ENCODE measurements around the gene TNPO2.
"Not testable (repeated sequence)": the region's sequence is repeated elsewhere in the genome, so short reads cannot be mapped to it uniquely, and the experiment has no call there.

The TNPO2 gene

DNA sequence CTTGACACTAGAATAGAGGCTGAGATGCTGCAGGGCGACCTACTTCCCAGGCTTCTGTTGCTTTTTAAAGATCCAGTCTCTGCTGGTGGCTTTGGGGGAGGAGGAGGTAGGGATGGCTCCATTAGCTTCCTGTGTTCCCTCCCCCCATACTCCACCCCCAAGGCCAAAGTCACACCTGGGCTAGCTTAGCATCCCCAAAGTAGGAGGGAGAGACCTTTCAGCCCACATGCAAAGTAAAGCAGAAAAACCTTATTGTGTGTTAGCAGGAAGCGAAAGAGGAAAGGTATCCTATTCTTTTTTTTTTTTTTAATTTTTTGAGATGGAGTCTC lies 3.2 kb upstream of the TNPO2 start:
- H3K9me3 Mint-ChIP-seq: no peaks in the 10 kb centered on the region
- no peak overlapping the region for H3K4me3 Mint-ChIP-seq
- peaks cover 45% of the 10 kb centered on the region for H3K4me1 Mint-ChIP-seq (ENCODE audit: low read depth)
- H3K27me3 Mint-ChIP-seq: no peaks in the 10 kb centered on the region
- peaks cover 54% of the 10 kb centered on the region for H3K36me3 Mint-ChIP-seq (ENCODE audit: low read depth)
- H3K27ac Mint-ChIP-seq: peak overlapping the region; percentile 32
- intact Hi-C loops (cut with micrococcal nuclease): no loop called here

DNA sequence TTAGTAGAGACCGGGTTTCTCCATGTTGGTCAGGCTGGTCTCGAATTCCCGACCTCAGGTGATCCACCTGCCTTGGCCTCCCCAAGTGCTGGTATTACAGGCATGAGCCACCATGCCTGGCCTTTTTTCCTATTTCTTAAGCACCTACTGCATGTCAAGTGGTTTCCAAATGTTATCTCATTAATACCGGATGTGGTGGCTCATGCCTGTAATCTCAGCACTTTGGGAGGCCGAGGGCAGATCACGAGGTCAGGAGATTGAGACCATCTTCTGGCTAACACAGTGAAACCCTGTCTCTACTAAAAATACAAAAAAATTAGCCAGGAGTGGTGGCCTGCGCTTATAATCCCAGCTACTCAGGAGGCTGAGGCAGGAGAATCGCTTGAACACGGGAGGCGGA lies 1.9 kb upstream of the TNPO2 start:
- H3K27me3 Mint-ChIP-seq; H3K4me3 Mint-ChIP-seq; intact Hi-C loops (cut with micrococcal nuclease); H3K9me3 Mint-ChIP-seq; H3K27ac Mint-ChIP-seq: not testable (repeated sequence)
- Mint-ChIP-seq H3K36me3 (ENCODE audit: low read depth) (peaks cover 51% of the 10 kb centered on the region), H3K4me1 (ENCODE audit: low read depth) (peaks cover 45% of the 10 kb centered on the region)

DNA sequence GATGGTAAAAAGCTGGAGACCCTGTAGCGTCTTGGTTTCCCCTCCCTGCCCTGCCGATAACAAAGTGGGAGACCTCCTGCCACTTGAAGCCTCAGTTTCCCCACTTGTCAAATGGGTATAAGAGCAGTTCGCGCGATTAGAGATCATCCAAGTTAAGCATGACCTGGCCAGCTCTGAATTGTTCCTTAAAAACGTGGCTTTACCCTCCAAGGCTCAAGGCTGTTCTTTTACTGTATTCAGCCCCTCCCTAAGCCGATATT lies 421 bp downstream of the TNPO2 start:
- peak overlapping the region; percentile 83 for H3K27ac Mint-ChIP-seq
- peaks cover 50% of the 10 kb centered on the region for H3K4me1 Mint-ChIP-seq (ENCODE audit: low read depth)
- no peaks in the 10 kb centered on the region for H3K27me3 Mint-ChIP-seq
- peaks cover 42% of the 10 kb centered on the region for H3K36me3 Mint-ChIP-seq (ENCODE audit: low read depth)
- peak overlapping the region; percentile 90 for H3K4me3 Mint-ChIP-seq
- H3K9me3 Mint-ChIP-seq: no peaks in the 10 kb centered on the region
- intact Hi-C loops (cut with micrococcal nuclease): no loop called here

DNA sequence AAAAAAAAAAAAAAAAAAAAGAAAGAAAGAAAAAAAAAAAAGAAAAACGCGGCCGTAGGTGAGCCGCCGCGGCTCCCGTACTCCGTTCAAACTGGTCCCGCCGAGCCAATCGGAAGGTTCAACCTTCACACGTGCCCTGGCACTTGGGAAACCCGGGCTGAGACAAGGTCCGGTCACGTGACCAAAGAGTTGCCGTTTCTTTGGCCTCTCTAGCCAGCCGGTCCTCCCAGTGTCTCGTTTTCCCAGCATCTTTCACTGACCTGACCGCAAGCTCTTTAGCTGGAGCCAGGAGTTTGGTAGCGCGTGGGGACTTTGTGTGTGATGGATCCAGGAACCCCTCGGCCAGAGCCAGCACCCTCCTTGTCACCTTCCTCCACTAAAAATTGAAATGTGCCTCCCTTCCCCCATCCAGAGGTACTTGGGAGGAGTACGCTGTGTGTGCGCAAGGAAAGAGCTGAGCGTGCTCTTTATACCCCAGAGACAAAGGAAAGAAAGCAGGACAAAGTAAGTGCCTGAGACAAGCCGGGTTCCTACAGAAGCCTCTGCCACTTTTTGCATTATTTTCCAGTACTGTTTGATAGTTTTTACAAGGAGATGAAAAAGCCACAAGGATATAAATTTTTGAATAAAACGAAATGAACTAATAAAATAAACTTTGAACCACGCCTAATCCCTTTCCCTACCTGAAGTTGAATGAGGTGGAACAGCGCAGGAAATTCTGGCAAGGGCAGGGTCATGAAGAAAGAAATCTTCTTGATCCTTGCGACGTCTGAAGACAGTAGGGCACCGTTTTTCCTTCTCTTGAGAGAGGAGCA lies 959 bp downstream of the TNPO2 start:
- Mint-ChIP-seq H3K36me3 (ENCODE audit: low read depth) (peaks cover 40% of the 10 kb centered on the region), H3K4me1 (ENCODE audit: low read depth) (peaks cover 50% of the 10 kb centered on the region), H3K9me3 (no peaks in the 10 kb centered on the region), H3K4me3 (peak overlapping the region; percentile 90), H3K27ac (peak overlapping the region; percentile 83), H3K27me3 (no peaks in the 10 kb centered on the region)
- intact Hi-C loops (cut with micrococcal nuclease): loop anchor here (1.0 kb wide), 1 partner anchor 12 kb away; the partner anchor contains the start of gene TRIR

DNA sequence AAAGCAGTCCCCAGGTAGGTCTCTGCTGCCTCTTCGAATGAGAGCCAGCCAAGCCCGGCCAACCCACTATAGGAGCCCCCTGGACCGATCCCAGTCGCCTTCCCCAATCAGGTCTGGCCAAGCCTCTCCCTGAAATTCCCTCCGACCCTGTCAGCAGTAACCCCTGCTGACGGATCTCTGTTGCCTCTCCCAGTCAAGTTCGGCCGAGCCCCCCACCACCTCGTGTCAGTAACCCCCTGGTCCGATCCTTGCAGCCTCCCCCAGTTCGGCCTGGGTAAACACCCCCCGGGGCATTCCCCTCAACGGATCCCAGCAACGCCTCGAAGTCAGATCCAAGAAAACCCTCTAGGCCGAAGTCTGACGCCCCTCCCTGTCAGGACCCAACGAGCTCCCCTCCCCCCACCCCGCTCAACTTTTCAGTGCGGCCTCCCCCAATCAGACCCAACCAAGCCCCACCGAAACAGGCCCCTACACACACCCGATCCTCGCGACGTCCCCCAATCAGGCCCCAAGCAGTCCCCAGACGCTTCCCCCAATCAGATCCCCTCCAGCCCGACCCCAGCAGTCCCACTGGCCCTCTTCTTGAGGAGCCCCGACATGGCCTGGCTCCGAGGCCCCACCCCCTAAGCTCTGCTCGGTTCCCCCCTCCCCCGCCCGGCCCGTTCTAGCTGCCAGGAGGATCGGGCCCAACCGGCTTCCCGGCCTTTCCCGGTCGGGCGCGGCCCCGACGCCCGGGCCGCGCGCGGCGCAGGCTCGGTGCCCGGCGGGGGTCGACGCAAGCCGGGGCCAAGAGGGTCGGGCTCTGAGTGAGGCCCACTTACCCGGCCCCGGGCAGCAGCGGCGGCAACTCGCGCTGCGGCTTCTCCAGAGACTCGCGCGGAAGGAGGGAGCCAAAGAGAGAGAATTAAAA lies 1.8 kb downstream of the TNPO2 start:
- peak overlapping the region; percentile 83 for H3K27ac Mint-ChIP-seq
- intact Hi-C loops (cut with micrococcal nuclease): loop anchor here (1.0 kb wide), 1 partner anchor 12 kb away; the partner anchor contains the start of gene TRIR
- peaks cover 45% of the 10 kb centered on the region for H3K36me3 Mint-ChIP-seq (ENCODE audit: low read depth)
- H3K27me3 Mint-ChIP-seq: no peaks in the 10 kb centered on the region
- H3K9me3 Mint-ChIP-seq: no peaks in the 10 kb centered on the region
- peak overlapping the region; percentile 95 for H3K4me3 Mint-ChIP-seq
- H3K4me1 Mint-ChIP-seq (ENCODE audit: low read depth): peaks cover 50% of the 10 kb centered on the region

DNA sequence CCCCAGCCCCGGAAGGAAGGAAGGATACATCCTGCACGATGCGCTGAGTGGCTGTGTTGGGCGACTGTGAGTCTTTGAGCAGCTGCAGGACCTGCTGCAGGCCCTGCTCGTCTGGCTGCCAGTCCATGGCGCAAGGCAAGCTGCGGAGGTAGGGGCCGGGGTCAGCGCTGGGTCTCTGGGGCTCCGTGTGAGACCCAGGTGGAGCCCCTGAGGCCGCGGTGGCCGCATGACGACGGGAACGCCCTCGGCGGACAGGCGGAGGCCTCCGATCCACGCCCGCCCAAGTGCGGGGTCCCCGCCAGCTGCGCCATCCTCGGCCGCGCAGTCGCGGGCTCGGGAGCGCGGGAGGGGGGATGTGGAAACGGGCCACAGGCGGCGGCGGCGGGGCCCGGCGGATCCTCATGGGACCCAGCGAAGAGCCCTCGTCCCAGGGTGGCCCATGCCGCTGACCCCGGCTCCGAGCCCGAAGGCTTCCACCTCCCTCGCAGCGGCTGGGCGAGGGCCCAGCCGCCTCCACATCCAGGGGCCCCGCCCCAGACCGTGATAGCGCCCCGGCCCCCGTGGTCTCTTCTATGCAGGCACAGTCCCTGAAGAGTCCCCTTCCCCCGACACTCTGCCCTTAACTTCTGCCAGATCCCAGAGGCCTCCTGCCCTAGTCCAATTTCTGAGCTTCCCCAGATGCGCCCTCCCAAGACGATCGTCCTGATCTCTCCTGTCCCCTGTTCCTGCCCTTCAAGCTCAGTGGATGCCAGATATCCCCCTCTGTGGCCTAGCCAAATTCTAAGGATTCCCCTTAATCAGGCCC lies 2.7 kb downstream of the TNPO2 start:
- intact Hi-C loops (cut with micrococcal nuclease): no loop called here
- H3K4me3 Mint-ChIP-seq: peak overlapping the region; percentile 95
- peaks cover 50% of the 10 kb centered on the region for H3K4me1 Mint-ChIP-seq (ENCODE audit: low read depth)
- H3K27ac Mint-ChIP-seq: peak overlapping the region; percentile 83
- no peaks in the 10 kb centered on the region for H3K27me3 Mint-ChIP-seq
- peaks cover 47% of the 10 kb centered on the region for H3K36me3 Mint-ChIP-seq (ENCODE audit: low read depth)
- H3K9me3 Mint-ChIP-seq: no peaks in the 10 kb centered on the region

DNA sequence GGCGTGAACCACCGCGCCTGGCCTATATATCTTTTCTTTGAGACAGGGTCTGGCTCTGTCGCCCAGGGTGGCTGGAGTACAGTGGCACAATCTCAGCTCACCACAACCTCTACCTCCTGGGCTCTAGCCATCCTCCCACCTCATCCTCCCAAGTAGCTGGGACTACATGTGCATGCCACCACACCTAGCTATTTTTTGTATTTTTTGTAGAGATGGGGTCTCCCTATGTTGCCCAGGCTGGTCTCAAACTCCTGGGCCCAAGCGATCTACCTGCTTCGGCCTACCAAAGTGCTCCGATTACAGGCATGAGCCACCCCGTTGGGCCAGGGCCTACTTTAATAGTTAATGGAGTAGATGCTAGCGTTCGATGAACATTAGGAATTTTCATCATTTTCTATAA lies 3.4 kb downstream of the TNPO2 start:
- intact Hi-C loops (cut with micrococcal nuclease): no loop called here
- peaks cover 50% of the 10 kb centered on the region for H3K4me1 Mint-ChIP-seq (ENCODE audit: low read depth)
- H3K9me3 Mint-ChIP-seq: no peaks in the 10 kb centered on the region
- no peaks in the 10 kb centered on the region for H3K27me3 Mint-ChIP-seq
- H3K36me3 Mint-ChIP-seq (ENCODE audit: low read depth): peaks cover 54% of the 10 kb centered on the region
- peak overlapping the region; percentile 83 for H3K27ac Mint-ChIP-seq
- H3K4me3 Mint-ChIP-seq: no peak overlapping the region

DNA sequence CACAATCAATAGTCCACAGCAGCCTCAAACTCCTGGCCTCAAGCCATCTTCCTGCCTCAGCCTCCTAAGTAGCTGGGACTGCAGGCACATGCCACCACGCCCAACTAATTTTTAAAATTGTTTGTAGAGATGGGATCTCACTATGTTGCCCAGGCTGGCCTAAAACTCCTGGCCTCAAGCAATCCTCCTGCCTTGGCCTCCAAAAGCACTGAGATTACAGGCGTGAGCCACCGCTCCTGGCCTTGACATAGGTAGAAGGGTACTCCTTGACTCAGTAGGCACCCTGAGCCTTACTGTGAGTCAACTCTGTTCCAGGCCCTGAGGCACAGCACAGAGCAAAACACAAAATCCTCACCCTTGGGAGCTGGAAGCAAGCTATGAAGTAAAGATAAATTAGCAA lies 7.8 kb downstream of the TNPO2 start:
- intact Hi-C loops (cut with micrococcal nuclease): no loop called here
- Mint-ChIP-seq H3K9me3 (no peaks in the 10 kb centered on the region), H3K27me3 (no peaks in the 10 kb centered on the region), H3K4me1 (ENCODE audit: low read depth) (peaks cover 18% of the 10 kb centered on the region), H3K27ac (no peak overlapping the region), H3K36me3 (ENCODE audit: low read depth) (peaks cover 86% of the 10 kb centered on the region), H3K4me3 (no peak overlapping the region)

DNA sequence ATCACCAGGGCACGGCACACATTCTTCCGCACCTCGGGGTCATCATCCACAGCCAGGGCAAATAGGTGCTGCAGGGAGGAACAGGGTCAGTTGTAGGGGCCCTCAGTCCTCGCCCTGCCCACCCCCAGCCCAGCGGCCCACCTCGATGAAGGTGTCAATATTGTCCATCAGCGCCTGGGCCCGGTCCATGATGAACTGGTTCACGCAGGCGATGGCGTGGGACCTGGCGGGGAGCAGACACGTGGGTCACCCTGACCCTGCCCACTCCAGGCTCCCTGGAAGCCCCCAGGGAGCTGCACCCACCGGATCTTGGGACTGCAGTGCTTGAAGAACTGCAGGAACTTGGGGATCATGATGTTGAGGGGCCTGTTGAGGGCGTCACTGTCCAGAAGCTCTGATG lies 8.6 kb downstream of the TNPO2 start:
- intact Hi-C loops (cut with micrococcal nuclease): no loop called here
- H3K4me3 Mint-ChIP-seq: no peak overlapping the region
- H3K9me3 Mint-ChIP-seq: no peaks in the 10 kb centered on the region
- H3K27me3 Mint-ChIP-seq: no peaks in the 10 kb centered on the region
- H3K36me3 Mint-ChIP-seq (ENCODE audit: low read depth): peaks cover 88% of the 10 kb centered on the region
- no peak overlapping the region for H3K27ac Mint-ChIP-seq
- peaks cover 12% of the 10 kb centered on the region for H3K4me1 Mint-ChIP-seq (ENCODE audit: low read depth)

DNA sequence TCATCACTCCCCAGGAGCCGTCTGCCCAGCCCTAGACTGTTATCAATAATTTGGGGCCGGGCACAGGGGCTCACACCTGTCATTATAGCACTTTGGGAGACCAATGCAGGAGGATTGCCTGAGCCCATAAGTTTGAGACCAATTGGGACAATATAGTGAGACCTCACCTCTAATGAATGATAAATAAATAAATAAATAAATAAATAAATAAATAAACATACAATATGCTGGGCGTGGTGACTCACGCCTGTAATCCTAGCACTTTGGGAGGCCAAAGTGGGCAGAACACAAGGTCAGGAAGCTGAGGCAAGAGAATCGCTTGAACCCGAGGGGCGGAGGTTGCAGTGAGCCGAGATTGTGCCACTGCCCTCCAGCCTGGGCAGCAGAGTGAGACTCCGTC lies 10.4 kb downstream of the TNPO2 start:
- H3K36me3 Mint-ChIP-seq (ENCODE audit: low read depth): peaks cover 95% of the 10 kb centered on the region
- H3K4me3 Mint-ChIP-seq; H3K27ac Mint-ChIP-seq; intact Hi-C loops (cut with micrococcal nuclease); H3K27me3 Mint-ChIP-seq; H3K4me1 Mint-ChIP-seq (ENCODE audit: low read depth); H3K9me3 Mint-ChIP-seq: not testable (repeated sequence)

DNA sequence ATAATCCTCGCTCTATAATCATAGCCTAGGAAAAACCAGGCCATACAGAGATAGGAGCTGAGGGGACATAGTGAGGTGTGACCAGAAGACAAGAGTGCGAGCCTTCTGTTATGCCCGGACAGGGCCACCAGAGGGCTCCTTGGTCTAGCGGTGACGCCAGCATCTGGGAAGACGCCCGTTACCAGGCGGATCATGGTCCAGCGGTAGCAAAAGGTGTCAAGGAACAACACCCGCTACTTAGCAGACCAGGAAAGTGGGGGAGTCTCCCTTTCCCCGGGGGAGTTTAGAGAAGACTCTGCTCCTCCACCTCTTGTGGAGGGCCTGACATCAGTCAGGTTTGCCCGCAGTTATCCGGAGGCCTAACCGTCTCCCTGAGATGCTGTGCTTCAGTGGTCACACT lies 11.7 kb downstream of the TNPO2 start:
- H3K4me3 Mint-ChIP-seq; H3K27me3 Mint-ChIP-seq; H3K4me1 Mint-ChIP-seq (ENCODE audit: low read depth); H3K9me3 Mint-ChIP-seq; intact Hi-C loops (cut with micrococcal nuclease); H3K27ac Mint-ChIP-seq: not testable (repeated sequence)
- H3K36me3 Mint-ChIP-seq (ENCODE audit: low read depth): peaks cover 98% of the 10 kb centered on the region

DNA sequence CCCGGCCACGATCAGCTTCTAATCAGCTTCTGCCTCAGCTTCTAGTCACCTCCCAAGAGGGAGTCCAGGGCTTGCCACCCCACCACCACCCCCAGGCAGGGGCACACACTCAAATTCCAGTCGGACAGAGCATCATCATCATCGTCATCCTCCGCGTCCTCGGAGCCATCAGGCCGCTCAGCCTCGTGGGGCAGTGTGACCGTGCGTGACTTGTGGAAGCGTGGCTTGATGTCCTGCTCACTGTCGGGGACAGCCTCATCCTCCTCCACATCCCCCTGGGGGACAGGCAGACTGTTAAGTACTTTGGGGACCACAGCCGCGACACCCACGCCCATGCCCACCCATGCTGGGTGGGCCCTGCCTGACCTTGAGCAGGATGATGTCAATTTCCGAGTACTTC lies 12.5 kb downstream of the TNPO2 start:
- Mint-ChIP-seq H3K36me3 (ENCODE audit: low read depth) (peaks cover 98% of the 10 kb centered on the region), H3K4me1 (ENCODE audit: low read depth) (no peaks in the 10 kb centered on the region)
- intact Hi-C loops (cut with micrococcal nuclease): no loop called here

DNA sequence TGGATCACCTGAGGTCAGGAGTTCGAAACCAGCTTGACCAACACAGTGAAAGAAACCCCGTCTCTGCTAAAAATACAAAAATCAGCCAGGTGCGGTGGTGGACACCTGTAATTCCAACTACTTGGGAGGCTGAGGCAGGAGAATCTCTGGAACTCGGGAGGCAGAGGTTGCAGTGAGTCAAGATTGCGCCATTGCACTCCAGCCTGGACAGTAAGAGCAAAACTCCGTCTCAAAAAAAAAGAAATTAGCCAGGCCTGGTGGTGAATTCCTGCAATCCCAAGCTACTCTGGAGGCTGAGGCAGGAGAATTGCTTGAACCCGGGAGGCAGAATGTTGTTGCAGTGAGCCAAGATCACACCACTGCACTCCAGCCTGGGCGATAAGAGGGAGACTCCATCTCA lies 15.1 kb downstream of the TNPO2 start:
- no peak overlapping the region for H3K27ac Mint-ChIP-seq
- intact Hi-C loops (cut with micrococcal nuclease): no loop called here
- no peaks in the 10 kb centered on the region for H3K27me3 Mint-ChIP-seq
- H3K36me3 Mint-ChIP-seq (ENCODE audit: low read depth): peaks cover 98% of the 10 kb centered on the region
- H3K9me3 Mint-ChIP-seq: no peaks in the 10 kb centered on the region
- no peak overlapping the region for H3K4me3 Mint-ChIP-seq
- no peaks in the 10 kb centered on the region for H3K4me1 Mint-ChIP-seq (ENCODE audit: low read depth)

More for the DNA sequence above, 12.5 kb downstream of the TNPO2 start:
- H3K4me3 Mint-ChIP-seq: no peak overlapping the region
- H3K27me3 Mint-ChIP-seq: no peaks in the 10 kb centered on the region
- no peak overlapping the region for H3K27ac Mint-ChIP-seq
- no peaks in the 10 kb centered on the region for H3K9me3 Mint-ChIP-seq

DNA sequence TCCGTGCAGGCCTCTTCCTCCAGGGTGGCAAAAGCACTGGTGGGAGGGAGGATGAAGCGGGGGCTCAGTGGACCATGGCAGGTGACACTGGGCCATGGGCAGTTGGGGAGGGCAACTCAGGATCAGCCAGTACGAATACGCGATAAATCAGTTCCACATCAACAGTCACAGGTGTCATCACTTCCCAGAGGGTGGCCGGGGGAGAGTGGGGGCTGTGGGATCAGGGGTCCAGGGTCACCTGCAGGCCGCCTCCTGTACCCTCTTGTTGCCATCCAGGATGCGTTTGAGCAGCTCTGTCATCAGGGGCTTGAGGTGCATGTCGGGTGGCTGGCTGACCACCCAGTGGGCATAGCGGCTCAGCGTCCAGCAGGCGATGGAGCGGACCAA lies 17.4 kb downstream of the TNPO2 start:
- H3K36me3 Mint-ChIP-seq (ENCODE audit: low read depth): peaks cover 100% of the 10 kb centered on the region
- intact Hi-C loops (cut with micrococcal nuclease): no loop called here

More for the DNA sequence above, 17.4 kb downstream of the TNPO2 start:
- no peaks in the 10 kb centered on the region for H3K4me1 Mint-ChIP-seq (ENCODE audit: low read depth)
- H3K9me3 Mint-ChIP-seq: no peaks in the 10 kb centered on the region
- H3K4me3 Mint-ChIP-seq: no peak overlapping the region
- no peaks in the 10 kb centered on the region for H3K27me3 Mint-ChIP-seq
- H3K27ac Mint-ChIP-seq: no peak overlapping the region
